ENCODE measurements around the gene MED16. TPM values are rescaled to one million over a fixed set of nuclear protein-coding genes. Genes with fewer than 3 reads are reported as not detected.

MED16 gene
- polyA plus RNA-seq, 1 experiment: 22.7 TPM

DNA sequence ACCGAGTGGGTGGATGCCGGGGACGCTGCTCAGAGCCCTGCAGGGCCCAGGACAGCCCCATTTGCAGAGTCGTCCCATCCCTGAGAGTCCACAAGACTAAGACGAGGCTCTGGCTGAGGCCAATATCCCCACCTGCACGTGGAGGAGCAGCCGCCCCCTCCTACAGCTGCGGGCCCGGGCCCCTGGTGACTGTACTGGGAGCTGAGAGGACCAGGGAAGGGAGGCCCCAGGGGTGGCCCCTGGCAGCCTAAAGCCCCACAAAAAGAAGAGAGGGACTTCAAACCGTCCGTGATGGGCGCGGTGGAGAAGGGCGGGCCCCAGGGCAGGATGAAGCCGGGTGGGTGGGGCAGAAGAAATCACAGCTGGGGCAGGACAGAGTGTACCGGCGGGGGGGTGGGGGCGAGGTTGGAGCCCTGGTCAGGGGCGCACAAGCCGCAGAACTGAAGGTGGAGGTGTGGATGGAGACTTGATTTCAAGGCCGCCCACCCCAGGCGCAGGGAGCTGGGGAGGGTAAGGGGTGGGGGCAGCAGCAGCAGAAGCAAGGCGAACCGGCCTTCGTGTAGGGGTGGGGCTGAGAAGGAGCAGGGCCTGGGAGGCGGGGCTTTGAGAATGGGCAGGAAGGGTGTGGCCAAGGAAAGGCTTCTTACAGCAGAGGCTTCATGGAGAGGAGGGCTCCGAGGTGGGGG lies 20.6 kb downstream of the MED16 start:
- H3K27ac ChIP-seq (ENCODE audit: low read depth, low read length): no peak overlapping the region
- peaks cover 9% of the 10 kb centered on the region; the same call in 1 of the 2 replicates for H3K9me3 ChIP-seq (ENCODE audit: control insufficient read depth, insufficient read depth, low read length)
- no peak for DNase-seq (ENCODE audit: low read depth, low spot score)
- CTCF ChIA-PET: no interaction called here
- no peaks in the 10 kb centered on the region for H3K27me3 ChIP-seq (ENCODE audit: control insufficient read depth, insufficient read depth, low read length)
- no peak overlapping the region for H3K4me3 ChIP-seq (ENCODE audit: low read depth, low read length)
- POLR2A ChIA-PET: no interaction called here
- TF ChIP-seq, protein P1, sequence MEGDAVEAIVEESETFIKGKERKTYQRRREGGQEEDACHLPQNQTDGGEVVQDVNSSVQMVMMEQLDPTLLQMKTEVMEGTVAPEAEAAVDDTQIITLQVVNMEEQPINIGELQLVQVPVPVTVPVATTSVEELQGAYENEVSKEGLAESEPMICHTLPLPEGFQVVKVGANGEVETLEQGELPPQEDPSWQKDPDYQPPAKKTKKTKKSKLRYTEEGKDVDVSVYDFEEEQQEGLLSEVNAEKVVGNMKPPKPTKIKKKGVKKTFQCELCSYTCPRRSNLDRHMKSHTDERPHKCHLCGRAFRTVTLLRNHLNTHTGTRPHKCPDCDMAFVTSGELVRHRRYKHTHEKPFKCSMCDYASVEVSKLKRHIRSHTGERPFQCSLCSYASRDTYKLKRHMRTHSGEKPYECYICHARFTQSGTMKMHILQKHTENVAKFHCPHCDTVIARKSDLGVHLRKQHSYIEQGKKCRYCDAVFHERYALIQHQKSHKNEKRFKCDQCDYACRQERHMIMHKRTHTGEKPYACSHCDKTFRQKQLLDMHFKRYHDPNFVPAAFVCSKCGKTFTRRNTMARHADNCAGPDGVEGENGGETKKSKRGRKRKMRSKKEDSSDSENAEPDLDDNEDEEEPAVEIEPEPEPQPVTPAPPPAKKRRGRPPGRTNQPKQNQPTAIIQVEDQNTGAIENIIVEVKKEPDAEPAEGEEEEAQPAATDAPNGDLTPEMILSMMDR (IDR thresholded peaks at IDR 0.05; ENCODE audit: low read depth, low read length): no peak

DNA sequence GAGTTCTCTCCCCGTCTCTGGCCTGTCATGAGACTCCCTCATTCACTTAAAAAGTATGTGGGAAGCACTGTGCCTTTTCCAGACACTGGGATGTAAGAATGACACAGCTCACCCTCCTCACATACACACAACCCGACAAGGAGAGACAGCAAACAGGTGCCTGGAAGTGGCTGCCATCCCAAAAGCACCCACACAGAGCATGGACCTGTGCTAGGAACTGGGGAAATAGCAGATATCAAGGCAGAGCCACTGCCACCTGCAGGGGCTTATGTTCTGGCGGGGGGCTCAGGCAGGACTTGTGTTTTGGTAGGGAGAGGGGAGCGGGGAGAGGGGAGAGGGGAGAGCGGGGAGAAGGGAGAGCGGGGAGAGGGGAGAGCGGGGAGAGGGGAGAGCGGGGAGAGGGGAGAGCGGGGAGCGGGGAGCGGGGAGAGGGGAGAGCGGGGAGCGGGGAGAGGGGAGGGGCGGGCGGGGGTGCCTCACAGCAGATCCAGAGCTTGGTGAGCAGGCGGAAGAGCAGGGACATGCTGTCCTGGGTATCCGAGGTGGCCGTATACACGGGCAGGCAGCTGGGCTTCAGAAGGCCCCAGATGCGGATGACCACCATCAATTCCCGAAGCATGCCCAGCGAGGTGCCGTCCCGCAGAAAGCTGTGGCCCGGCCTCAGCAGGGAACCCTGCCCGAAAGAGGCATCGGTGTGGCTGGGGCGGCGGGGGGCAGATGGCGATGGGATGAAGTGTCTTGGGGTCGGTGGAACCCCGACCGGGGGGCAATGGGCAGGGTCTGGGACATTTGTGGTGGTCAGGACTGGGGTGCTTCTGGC lies 21.3 kb downstream of the MED16 start:
- CTCF ChIA-PET: no interaction called here
- TF ChIP-seq, protein P1 (IDR thresholded peaks at IDR 0.05; ENCODE audit: low read depth, low read length): no peak
- Histone ChIP-seq H3K4me3 (ENCODE audit: low read depth, low read length) (no peak overlapping the region), H3K9me3 (ENCODE audit: control insufficient read depth, insufficient read depth, low read length) (peaks cover 9% of the 10 kb centered on the region; the same call in 1 of the 2 replicates), H3K27me3 (ENCODE audit: control insufficient read depth, insufficient read depth, low read length) (no peaks in the 10 kb centered on the region), H3K27ac (ENCODE audit: low read depth, low read length) (no peak overlapping the region)
- no peak for DNase-seq (ENCODE audit: low read depth, low spot score)
- POLR2A ChIA-PET: interaction anchor here (0.5 kb wide), 1 partner anchor 113 kb away, joined by 4 read pairs; the partner anchor contains the start of gene WDR18

DNA sequence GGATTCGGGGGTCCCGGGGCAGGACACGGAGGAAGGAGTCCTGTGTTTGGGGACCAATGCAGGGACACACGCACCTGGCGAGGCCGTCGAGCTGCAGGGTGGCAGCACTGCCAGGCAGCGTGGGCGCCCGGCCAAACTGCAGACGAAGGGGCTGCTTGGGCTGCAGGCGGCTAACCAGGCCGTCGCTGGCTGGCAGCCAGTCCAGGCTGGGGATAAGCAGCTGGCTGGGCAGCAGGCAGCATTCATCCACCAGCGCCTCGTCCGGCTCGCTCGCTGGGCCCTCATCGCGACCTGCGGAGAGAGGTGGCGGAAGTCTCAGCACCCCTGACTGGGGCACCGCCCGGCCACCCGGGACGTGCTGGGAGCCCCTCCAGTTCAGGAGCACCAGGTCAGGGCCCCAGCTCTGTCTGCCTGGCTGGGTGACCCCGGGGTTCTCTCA lies 22.0 kb downstream of the MED16 start:
- POLR2A ChIA-PET: interaction anchor here (0.5 kb wide), 1 partner anchor 113 kb away, joined by 4 read pairs; the partner anchor contains the start of gene WDR18
- TF ChIP-seq, protein P1 (IDR thresholded peaks at IDR 0.05; ENCODE audit: low read depth, low read length): no peak
- no peak overlapping the region for H3K27ac ChIP-seq (ENCODE audit: low read depth, low read length)
- CTCF ChIA-PET: no interaction called here
- no peak for DNase-seq (ENCODE audit: low read depth, low spot score)
- no peaks in the 10 kb centered on the region for H3K27me3 ChIP-seq (ENCODE audit: control insufficient read depth, insufficient read depth, low read length)
- peaks cover 9% of the 10 kb centered on the region; the same call in 1 of the 2 replicates for H3K9me3 ChIP-seq (ENCODE audit: control insufficient read depth, insufficient read depth, low read length)
- H3K4me3 ChIP-seq (ENCODE audit: low read depth, low read length): no peak overlapping the region

DNA sequence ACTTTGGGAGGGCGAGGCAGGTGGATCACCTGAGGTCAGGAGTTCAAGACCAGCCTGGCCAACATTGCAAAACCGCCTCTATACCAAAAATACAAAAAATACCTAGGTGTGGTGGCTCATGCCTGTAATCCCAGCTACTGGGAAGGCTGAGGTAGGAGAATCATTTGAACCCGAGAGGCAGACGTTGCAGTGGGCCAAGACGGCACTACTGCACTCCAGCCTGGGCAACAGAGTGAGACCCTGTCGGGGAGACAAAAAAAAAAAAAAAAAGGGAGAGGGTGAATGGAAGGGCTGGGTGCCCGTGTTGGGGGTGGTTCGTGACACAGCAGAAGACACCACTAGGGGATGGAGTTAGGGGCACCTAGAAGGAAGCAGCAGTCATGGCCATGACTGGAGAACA lies 22.7 kb downstream of the MED16 start:
- ChIA-PET POLR2A (no interaction called here), CTCF (no interaction called here)
- Histone ChIP-seq H3K4me3 (ENCODE audit: low read depth, low read length) (no peak overlapping the region), H3K27ac (ENCODE audit: low read depth, low read length) (peak overlapping the region; percentile 94), H3K27me3 (ENCODE audit: control insufficient read depth, insufficient read depth, low read length) (no peaks in the 10 kb centered on the region), H3K9me3 (ENCODE audit: control insufficient read depth, insufficient read depth, low read length) (peaks cover 7% of the 10 kb centered on the region; the same call in 1 of the 2 replicates)
- TF ChIP-seq, protein P1 (IDR thresholded peaks at IDR 0.05; ENCODE audit: low read depth, low read length): no peak
- no peak for DNase-seq (ENCODE audit: low read depth, low spot score)

Data from AG04450 (cell line).